Naive thymus-derived CD4-positive, alpha-beta T cell (primary cell): ENCODE measurements around the gene STX17. TPM values are rescaled to one million over a fixed set of nuclear protein-coding genes. Genes with fewer than 3 reads are reported as not detected.

Source experiments
- ATAC-seq: fragments of 150-1000 bp; cut with Tn5 transposase; 2 replicates; pipeline ENCODE4 v1.10.0; 2021; ENCODE audit warnings: mild to moderate bottlenecking, moderate library complexity
- CTCF ChIA-PET: fragments of 350-600 bp; sonication (Branson Sonifier 250); formaldehyde crosslinking; loops from one replicate; lab custom pipeline; 2021; ENCODE audit warnings: antibody characterized with exemption; lab: Charles Lee
- POLR2A ChIA-PET: fragments of 350-600 bp; sonication (Branson Sonifier 250); formaldehyde crosslinking; loops from one replicate; lab custom pipeline; 2021; ENCODE audit warnings: antibody characterized with exemption, inconsistent platforms; lab: Charles Lee
- DNase-seq, 9 donors: peaks; one replicate each; pipeline versions ENCODE4 v3.0.0 to v3.0.0-alpha.2; 2020 to 2022; ENCODE audit warnings: mixed read lengths in 1 of 9
- H3K27ac ChIP-seq: one replicate; pipeline ENCODE4 v1.7.0; 2013; ENCODE audit warnings: mild to moderate bottlenecking, low read depth, low read length, moderate library complexity
- H3K27me3 ChIP-seq, 2 donors: one replicate each; pipeline ENCODE4 v1.7.0; 2013; ENCODE audit warnings: low read length in 2 of 2, mild to moderate bottlenecking in 2 of 2, moderate library complexity in 2 of 2; ENCODE audit not compliant: control insufficient read depth in 2 of 2, insufficient read depth in 2 of 2
- H3K36me3 ChIP-seq, 3 experiments: 1 replicate in 2 of 3; 2 replicates in 1 of 3; pipeline ENCODE4 v1.7.0; 2013; ENCODE audit warnings: low read length in 3 of 3, mild to moderate bottlenecking in 3 of 3, moderate library complexity in 1 of 3; ENCODE audit not compliant: insufficient read depth in 3 of 3, control insufficient read depth in 2 of 3
- H3K4me1 ChIP-seq, 2 donors: one replicate each; pipeline ENCODE4 v1.7.0; 2013; ENCODE audit warnings: low read length in 2 of 2, mild to moderate bottlenecking in 2 of 2, moderate library complexity in 1 of 2; ENCODE audit not compliant: control insufficient read depth in 2 of 2, insufficient read depth in 2 of 2
- H3K4me3 ChIP-seq: 2 replicates; pipeline ENCODE4 v1.7.0; 2013; ENCODE audit warnings: mild to moderate bottlenecking, low read length
- H3K9me3 ChIP-seq, 3 experiments: 1 replicate in 2 of 3; 2 replicates in 1 of 3; pipeline ENCODE4 v1.7.0; 2013; ENCODE audit warnings: low read length in 3 of 3; ENCODE audit not compliant: control insufficient read depth in 2 of 3
- H3K27ac Mint-ChIP-seq, 9 donors: one replicate each; pipeline ENCODE4 v1.8.0; 2020 to 2022; ENCODE audit warnings: mixed read lengths in 9 of 9, mild to moderate bottlenecking in 8 of 9, moderate library complexity in 5 of 9, inconsistent platforms in 2 of 9
- H3K27me3 Mint-ChIP-seq, 5 donors: one replicate each; pipeline ENCODE4 v1.8.0; 2021 to 2022; ENCODE audit warnings: mixed read lengths in 5 of 5, mild to moderate bottlenecking in 1 of 5
- H3K36me3 Mint-ChIP-seq, 5 donors: one replicate each; pipeline ENCODE4 v1.8.0; 2020 to 2022; ENCODE audit warnings: mixed read lengths in 5 of 5, mild to moderate bottlenecking in 3 of 5, inconsistent platforms in 1 of 5
- H3K4me1 Mint-ChIP-seq, 7 donors: one replicate each; pipeline ENCODE4 v1.8.0; 2020 to 2022; ENCODE audit warnings: mixed read lengths in 7 of 7, mild to moderate bottlenecking in 3 of 7, inconsistent platforms in 1 of 7
- H3K4me3 Mint-ChIP-seq, 10 donors: one replicate each; pipeline ENCODE4 v1.8.0; 2020 to 2022; ENCODE audit warnings: mild to moderate bottlenecking in 10 of 10, mixed read lengths in 10 of 10, moderate library complexity in 6 of 10, inconsistent platforms in 2 of 10
- H3K9me3 Mint-ChIP-seq, 11 donors: one replicate each; pipeline ENCODE4 v1.8.0; 2020 to 2022; ENCODE audit warnings: mixed read lengths in 11 of 11, mild to moderate bottlenecking in 4 of 11, inconsistent platforms in 1 of 11, moderate library complexity in 1 of 11
- intact Hi-C, 2 donors: fragments of 100-400 bp; cut with micrococcal nuclease; formaldehyde crosslinking; loops; one replicate each; pipeline ENCODE4 v1.15.1; 2023
- polyA plus RNA-seq, 2 donors: library from polyadenylated mRNA; unstranded; fragments of 300-500 nt; fragmentation: Illumina TruSeq; gene quantifications; one replicate each; pipeline ENCODE4 v1.2.3, GENCODE V29; 2021
- total RNA-seq, 6 experiments: library from RNA in 5 of 6; stranded (reverse) in 5 of 6; gene quantifications; 1 replicate in 5 of 6; 2 replicates in 1 of 6; pipeline ENCODE4 v1.2.3 and lab custom pipeline; 2021 to 2026

STX17 gene
- total and polyA plus RNA-seq, 7 experiments from 2014 or later = 33.7 to 63.2 (median 39.8) TPM

- Mint-ChIP-seq H3K36me3 (peaks cover 8 to 66% (median 49%) of the 10 kb centered on the region in 5 donors), H3K27ac (no peak overlapping the region), H3K27me3 (no peaks in the 10 kb centered on the region), H3K9me3 (peaks cover 0 to 8% (median 4%) of the 10 kb centered on the region in 11 donors), H3K4me3 (no peak overlapping the region), H3K4me1 (peaks cover 0 to 5% (median 0%) of the 10 kb centered on the region in 7 donors)
- peak; percentile 67 for ATAC-seq
- Histone ChIP-seq H3K4me1 (no peaks in the 10 kb centered on the region), H3K9me3 (no peaks in the 10 kb centered on the region), H3K36me3 (peaks cover 3 to 21% (median 8%) of the 10 kb centered on the region in 3 experiments), H3K27me3 (no peaks in the 10 kb centered on the region), H3K27ac (no peak overlapping the region), H3K4me3 (no peak overlapping the region)
- peak in 7 of 9 donors; percentile 24 to 63 (median 42) for DNase-seq
- CTCF ChIA-PET = interaction anchor here (0.8 to 1.7 kb wide), 2 partner anchors 9 to 721 kb away, joined by 3 to 7 read pairs; no protein-coding TSS in a partner anchor
- intact Hi-C loops = loop anchor here (1.0 to 5.0 kb wide), 7 partner anchors 187 to 849 kb away; partner anchors contain the start of gene NR4A3 (in 1 of the 2)
- POLR2A ChIA-PET = no interaction called here
Measured at GRCh38 chr9:100011062-100011681, 104.7 kb downstream of the STX17 start.

GRCh38 chr9:100012279-100012678, 105.8 kb downstream of the STX17 start:
- ChIA-PET CTCF (interaction anchor here (0.6 to 1.7 kb wide), 2 partner anchors 11 to 1281 kb away, joined by 5 to 7 read pairs; no protein-coding TSS in a partner anchor), POLR2A (no interaction called here)
- DNase-seq (no peak), ATAC-seq (no peak)
- Histone ChIP-seq H3K4me3 (no peak overlapping the region), H3K36me3 (peaks cover 3 to 26% (median 8%) of the 10 kb centered on the region in 3 experiments), H3K4me1 (no peaks in the 10 kb centered on the region), H3K27me3 (no peaks in the 10 kb centered on the region), H3K9me3 (no peaks in the 10 kb centered on the region), H3K27ac (no peak overlapping the region)
- H3K27me3 Mint-ChIP-seq = no peaks in the 10 kb centered on the region
- H3K4me3 Mint-ChIP-seq = no peak overlapping the region
- H3K4me1 Mint-ChIP-seq = peaks cover 0 to 5% (median 0%) of the 10 kb centered on the region in 7 donors
- H3K27ac Mint-ChIP-seq = no peak overlapping the region
- H3K36me3 Mint-ChIP-seq = peaks cover 8 to 57% (median 46%) of the 10 kb centered on the region in 5 donors
- H3K9me3 Mint-ChIP-seq = peaks cover 0 to 8% (median 4%) of the 10 kb centered on the region in 11 donors
- intact Hi-C loops = loop anchor here (5.0 kb wide), 2 partner anchors 190 to 850 kb away; partner anchors contain the start of gene NR4A3 (in 1 of the 2)

- peaks cover 13 to 62% (median 46%) of the 10 kb centered on the region in 5 donors for H3K36me3 Mint-ChIP-seq
- H3K4me1 ChIP-seq = no peaks in the 10 kb centered on the region
- ATAC-seq = no peak
- no peak overlapping the region for H3K27ac ChIP-seq
- H3K9me3 Mint-ChIP-seq = peaks cover 0 to 8% (median 4%) of the 10 kb centered on the region in 11 donors
- intact Hi-C loops = loop anchor here (5.0 kb wide), 2 partner anchors 191 to 851 kb away; partner anchors contain the start of gene NR4A3 (in 1 of the 2)
- H3K27me3 ChIP-seq = no peaks in the 10 kb centered on the region
- no peaks in the 10 kb centered on the region for H3K27me3 Mint-ChIP-seq
- CTCF ChIA-PET = no interaction called here
- peaks cover 3 to 34% (median 8%) of the 10 kb centered on the region in 3 experiments for H3K36me3 ChIP-seq
- H3K27ac Mint-ChIP-seq = no peak overlapping the region
- no peak overlapping the region for H3K4me3 ChIP-seq
- POLR2A ChIA-PET = no interaction called here
- no peak for DNase-seq
- peaks cover 0 to 5% (median 0%) of the 10 kb centered on the region in 7 donors for H3K4me1 Mint-ChIP-seq
- no peak overlapping the region for H3K4me3 Mint-ChIP-seq
- H3K9me3 ChIP-seq = no peaks in the 10 kb centered on the region
Measured at GRCh38 chr9:100013573-100013972, 107.1 kb downstream of the STX17 start.

GRCh38 chr9:100014846-100015245, 108.4 kb downstream of the STX17 start:
- H3K4me1 Mint-ChIP-seq = peaks cover 0 to 4% (median under 1%) of the 10 kb centered on the region in 7 donors
- no peak overlapping the region for H3K27ac ChIP-seq
- ATAC-seq (no peak), DNase-seq (no peak)
- POLR2A ChIA-PET = no interaction called here
- H3K36me3 Mint-ChIP-seq = peaks cover 19 to 69% (median 50%) of the 10 kb centered on the region in 5 donors
- no peaks in the 10 kb centered on the region for H3K27me3 Mint-ChIP-seq
- no peak overlapping the region for H3K4me3 Mint-ChIP-seq
- H3K27ac Mint-ChIP-seq = no peak overlapping the region
- H3K9me3 Mint-ChIP-seq = peaks cover 0 to 8% (median 4%) of the 10 kb centered on the region in 11 donors
- H3K27me3 ChIP-seq = no peaks in the 10 kb centered on the region
- no peaks in the 10 kb centered on the region for H3K4me1 ChIP-seq
- intact Hi-C loops = loop anchor here (5.0 kb wide), 2 partner anchors 193 to 853 kb away; partner anchors contain the start of gene NR4A3 (in 1 of the 2)
- CTCF ChIA-PET = no interaction called here
- no peaks in the 10 kb centered on the region for H3K9me3 ChIP-seq
- H3K36me3 ChIP-seq = peaks cover 3 to 39% (median 8%) of the 10 kb centered on the region in 3 experiments
- no peak overlapping the region for H3K4me3 ChIP-seq

GRCh38 chr9:100019541-100019940, 113.1 kb downstream of the STX17 start:
- no peak overlapping the region for H3K4me3 Mint-ChIP-seq
- CTCF ChIA-PET = interaction anchor here (0.7 kb wide), 1 partner anchor 71 kb away, joined by 3 read pairs; no protein-coding TSS in a partner anchor
- H3K36me3 Mint-ChIP-seq = peaks cover 14 to 70% (median 34%) of the 10 kb centered on the region in 5 donors
- H3K27ac Mint-ChIP-seq = peak overlapping the region in 1 of 9 donors; percentile 48
- peaks cover 0 to 9% (median 0%) of the 10 kb centered on the region in 7 donors for H3K4me1 Mint-ChIP-seq
- Histone ChIP-seq H3K36me3 (peaks cover 3 to 42% (median 4%) of the 10 kb centered on the region in 3 experiments), H3K4me1 (no peaks in the 10 kb centered on the region), H3K4me3 (no peak overlapping the region), H3K27ac (no peak overlapping the region), H3K27me3 (no peaks in the 10 kb centered on the region), H3K9me3 (no peaks in the 10 kb centered on the region)
- no peak for ATAC-seq
- no peaks in the 10 kb centered on the region for H3K27me3 Mint-ChIP-seq
- DNase-seq = no peak
- POLR2A ChIA-PET = no interaction called here
- intact Hi-C loops = no loop called here
- H3K9me3 Mint-ChIP-seq = no peaks in the 10 kb centered on the region
